OCI-LY7 (cell line): Measurements from ENCODE around the gene ABHD12B. TPM values are rescaled to one million over a fixed set of nuclear protein-coding genes. Genes with fewer than 3 reads are reported as not detected.

Source experiments
- BruUV-seq: library from RNA; stranded (reverse); fragments of 400-500 nt; replicated peaks from 2 replicates; lab custom pipeline; 2021; lab: Mats Ljungman, UMichigan
- CTCF ChIA-PET: fragments of 300-600 bp; sonication (Branson Sonifier 250); formaldehyde crosslinking; loops from one replicate; lab custom pipeline; 2022; ENCODE audit warnings: antibody characterized with exemption; ENCODE audit not compliant: unreplicated experiment; lab: Charles Lee
- POLR2A ChIA-PET: fragments of 300-600 bp; sonication (Branson Sonifier 250); formaldehyde crosslinking; loops from one replicate; lab custom pipeline; 2022; ENCODE audit warnings: antibody characterized with exemption; lab: Charles Lee
- DNase-seq: peaks from one replicate; pipeline ENCODE4 v3.0.0-alpha.2; 2015; ENCODE audit warnings: low spot score
- H2AFZ ChIP-seq: fragments of 200-600 bp; sonication (generic), shearing (Covaris generic); 2 replicates; pipeline ENCODE4 v1.6.1; 2014; ENCODE audit warnings: mild to moderate bottlenecking, antibody characterized with exemption, low read length, moderate library complexity
- H3K27ac ChIP-seq: fragments of 200-600 bp; sonication (generic); 2 replicates; pipeline ENCODE4 v1.5.1; 2014; ENCODE audit warnings: mixed run types, low read depth, mild to moderate bottlenecking, moderate library complexity, low read length, inconsistent platforms; ENCODE audit not compliant: poor library complexity, severe bottlenecking
- H3K36me3 ChIP-seq: fragments of 200-600 bp; sonication (generic); 2 replicates; pipeline ENCODE4 v1.6.1; 2014; ENCODE audit warnings: mild to moderate bottlenecking, antibody characterized with exemption, low read length, moderate library complexity, mixed read lengths; ENCODE audit not compliant: insufficient read depth
- H3K4me1 ChIP-seq: fragments of 200-600 bp; sonication (generic); 2 replicates; pipeline ENCODE4 v1.5.1; 2014; ENCODE audit warnings: mild to moderate bottlenecking, low read length; ENCODE audit not compliant: insufficient read depth, poor library complexity, severe bottlenecking
- H3K4me2 ChIP-seq: fragments of 200-600 bp; sonication (generic); 2 replicates; pipeline ENCODE4 v1.6.1; 2014; ENCODE audit warnings: mild to moderate bottlenecking, low read length
- H3K4me3 ChIP-seq: fragments of 200-600 bp; sonication (generic); 2 replicates; pipeline ENCODE4 v1.5.1; 2014; ENCODE audit warnings: mild to moderate bottlenecking, low read depth, low read length; ENCODE audit not compliant: poor library complexity, severe bottlenecking
- H3K79me2 ChIP-seq: fragments of 200-600 bp; sonication (generic); 2 replicates; pipeline ENCODE4 v1.6.1; 2016; ENCODE audit warnings: low read depth, mild to moderate bottlenecking, low read length, moderate library complexity, mixed read lengths; ENCODE audit not compliant: insufficient read depth
- H3K9me2 ChIP-seq: fragments of 200-600 bp; sonication (generic); 2 replicates; pipeline ENCODE4 v1.6.1; 2016; ENCODE audit warnings: mild to moderate bottlenecking, low read length, mixed read lengths; ENCODE audit not compliant: insufficient read depth
- H3K9me3 ChIP-seq: fragments of 200-600 bp; sonication (generic); 2 replicates; pipeline ENCODE4 v1.6.1; 2014; ENCODE audit warnings: mild to moderate bottlenecking, mixed run types, low read length, mixed read lengths
- H4K20me1 ChIP-seq: fragments of 200-600 bp; sonication (generic); 2 replicates; pipeline ENCODE4 v1.6.1; 2014; ENCODE audit warnings: mild to moderate bottlenecking, antibody characterized with exemption, low read length, moderate library complexity, mixed read lengths; ENCODE audit not compliant: insufficient read depth
- EZH2phosphoT487 ChIP-seq: fragments of 200-600 bp; sonication (generic); IDR thresholded peaks from 2 replicates; pipeline ENCODE4 v1.6.1; 2018; ENCODE audit warnings: low read depth, borderline replicate concordance, mild to moderate bottlenecking, mixed run types, antibody characterized with exemption, low read length, moderate library complexity, mixed read lengths
- intact Hi-C: fragments of 100-400 bp; cut with micrococcal nuclease; formaldehyde crosslinking; loops from one replicate; pipeline ENCODE4 v1.10.0; 2022; ENCODE audit not compliant: unreplicated experiment
- total RNA-seq, 2 experiments: library from RNA; depleted of rRNA in 1 of 2; stranded (reverse); fragments of >200 nt in 1 of 2; shearing (Covaris generic) in 1 of 2; gene quantifications; 2 replicates each; pipeline ENCODE4 v1.2.3, GENCODE V29; 2014 to 2022
- TF ChIP-seq, protein P1 (sequence below): fragments of 200-600 bp; sonication (generic); conservative IDR thresholded peaks from 2 replicates; pipeline ENCODE4 v1.5.1; 2014; ENCODE audit warnings: mild to moderate bottlenecking, antibody characterized with exemption, low read length, moderate library complexity, mixed read lengths

The ABHD12B gene
- total RNA-seq, 2 experiments from 2014 or later: 6.8 to 9.0 TPM

- no peaks in the 10 kb centered on the region for H3K36me3 ChIP-seq
- no peaks in the 10 kb centered on the region for H3K9me3 ChIP-seq
- H2AFZ ChIP-seq: peak overlapping the region; percentile 89
- H3K4me2 ChIP-seq: peak overlapping the region; percentile 70
- peaks cover 61% of the 10 kb centered on the region for H3K4me1 ChIP-seq
- H3K27ac ChIP-seq: peak overlapping the region; percentile 75
- POLR2A ChIA-PET: interaction anchor here (1.4 to 18.3 kb wide), 4 partner anchors 13 to 43 kb away, joined by 3 to 404 read pairs (median 4); no protein-coding TSS in a partner anchor
- intact Hi-C loops: no loop called here
- CTCF ChIA-PET: interaction anchor here (0.6 kb wide), 1 partner anchor 14 kb away, joined by 3 read pairs; no protein-coding TSS in a partner anchor
- TF ChIP-seq, protein P1, sequence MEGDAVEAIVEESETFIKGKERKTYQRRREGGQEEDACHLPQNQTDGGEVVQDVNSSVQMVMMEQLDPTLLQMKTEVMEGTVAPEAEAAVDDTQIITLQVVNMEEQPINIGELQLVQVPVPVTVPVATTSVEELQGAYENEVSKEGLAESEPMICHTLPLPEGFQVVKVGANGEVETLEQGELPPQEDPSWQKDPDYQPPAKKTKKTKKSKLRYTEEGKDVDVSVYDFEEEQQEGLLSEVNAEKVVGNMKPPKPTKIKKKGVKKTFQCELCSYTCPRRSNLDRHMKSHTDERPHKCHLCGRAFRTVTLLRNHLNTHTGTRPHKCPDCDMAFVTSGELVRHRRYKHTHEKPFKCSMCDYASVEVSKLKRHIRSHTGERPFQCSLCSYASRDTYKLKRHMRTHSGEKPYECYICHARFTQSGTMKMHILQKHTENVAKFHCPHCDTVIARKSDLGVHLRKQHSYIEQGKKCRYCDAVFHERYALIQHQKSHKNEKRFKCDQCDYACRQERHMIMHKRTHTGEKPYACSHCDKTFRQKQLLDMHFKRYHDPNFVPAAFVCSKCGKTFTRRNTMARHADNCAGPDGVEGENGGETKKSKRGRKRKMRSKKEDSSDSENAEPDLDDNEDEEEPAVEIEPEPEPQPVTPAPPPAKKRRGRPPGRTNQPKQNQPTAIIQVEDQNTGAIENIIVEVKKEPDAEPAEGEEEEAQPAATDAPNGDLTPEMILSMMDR: no peak
- no peak for TF ChIP-seq EZH2phosphoT487
- DNase-seq: no peak
- no peaks in the 10 kb centered on the region for H4K20me1 ChIP-seq
- BruUV-seq: no TSS peak
- H3K9me2 ChIP-seq: no peaks in the 10 kb centered on the region
- peak overlapping the region; percentile 31 for H3K4me3 ChIP-seq
- peaks cover 3% of the 10 kb centered on the region; the same call in 1 of the 2 replicates for H3K79me2 ChIP-seq
These were observed 37.0 kb upstream of the ABHD12B start for GRCh38 chr14:50834802-50835276.

DNA sequence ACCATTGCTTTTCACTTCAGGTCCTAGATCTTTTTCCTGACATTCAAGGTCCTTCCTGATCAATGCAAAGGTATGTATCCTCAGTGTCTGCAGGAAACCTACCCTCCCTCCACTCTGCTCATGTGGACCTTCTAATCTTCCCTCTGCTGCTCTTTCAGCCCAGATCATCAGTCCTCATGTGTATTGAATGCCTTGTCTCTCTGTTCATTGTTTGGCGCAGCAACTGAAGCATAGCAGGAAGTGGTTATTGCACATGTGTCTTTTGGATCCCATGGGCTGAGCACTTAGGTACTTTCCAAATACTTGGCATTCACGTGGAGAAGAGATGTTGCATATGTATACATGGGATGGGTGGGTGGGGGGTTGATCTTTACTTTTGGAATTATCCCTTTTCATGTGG is 36.6 kb upstream of the ABHD12B start:
- Histone ChIP-seq H3K9me2 (no peaks in the 10 kb centered on the region), H3K4me1 (peaks cover 61% of the 10 kb centered on the region), H3K36me3 (no peaks in the 10 kb centered on the region), H3K9me3 (no peaks in the 10 kb centered on the region), H3K79me2 (no peaks in the 10 kb centered on the region), H2AFZ (peak overlapping the region; percentile 89), H4K20me1 (no peaks in the 10 kb centered on the region), H3K4me3 (peak overlapping the region; percentile 31), H3K4me2 (peak overlapping the region; percentile 70), H3K27ac (peak overlapping the region; percentile 75)
- DNase-seq: peak; percentile 82
- intact Hi-C loops: no loop called here
- ChIA-PET CTCF (interaction anchor here (0.6 kb wide), 1 partner anchor 14 kb away, joined by 3 read pairs; no protein-coding TSS in a partner anchor), POLR2A (interaction anchor here (0.7 to 18.3 kb wide), 5 partner anchors 13 to 44 kb away, joined by 3 to 404 read pairs (median 3); no protein-coding TSS in a partner anchor)
- TF ChIP-seq, protein P1: no peak
- no peak for TF ChIP-seq EZH2phosphoT487
- BruUV-seq: no TSS peak

- intact Hi-C loops: no loop called here
- CTCF ChIA-PET: no interaction called here
- no peak overlapping the region for H3K4me2 ChIP-seq
These were observed 35.3 kb upstream of the ABHD12B start for GRCh38 chr14:50836515-50836914.

More at GRCh38 chr14:50836515-50836914, 35.3 kb upstream of the ABHD12B start:
- Histone ChIP-seq H3K79me2 (no peaks in the 10 kb centered on the region), H4K20me1 (no peaks in the 10 kb centered on the region), H3K4me3 (no peak overlapping the region), H3K36me3 (no peaks in the 10 kb centered on the region), H3K4me1 (peaks cover 59% of the 10 kb centered on the region), H3K9me3 (no peaks in the 10 kb centered on the region), H3K9me2 (no peaks in the 10 kb centered on the region), H3K27ac (no peak overlapping the region), H2AFZ (no peak overlapping the region)
- BruUV-seq: no TSS peak
- POLR2A ChIA-PET: interaction anchor here (0.7 to 18.3 kb wide), 3 partner anchors 10 to 45 kb away, joined by 3 to 404 read pairs (median 3); no protein-coding TSS in a partner anchor
- TF ChIP-seq, protein P1: no peak
- TF ChIP-seq EZH2phosphoT487: no peak
- no peak for DNase-seq
